K562 (cell line): Measurements from ENCODE around the gene RBM19. TPM values are rescaled to one million over a fixed set of nuclear protein-coding genes. Genes with fewer than 3 reads are reported as not detected.

Experiments used
- ATAC-seq: fragments of 200-7000 bp; cut with Tn5 transposase; 3 replicates; pipeline ENCODE4 v1.9.1; 2020; ENCODE audit warnings: moderate library complexity
- BruUV-seq: library from RNA; stranded (reverse); fragments of 400-500 nt; replicated peaks from 2 replicates; lab custom pipeline; 2021; lab: Mats Ljungman, UMichigan
- CTCF ChIA-PET: fragments of 300-600 bp; formaldehyde crosslinking; extraction: SDS; loops from one replicate; lab custom pipeline; 2021; ENCODE audit warnings: low intra/inter-chr PET ratio; lab: Yijun Ruan, JAX
- POLR2A ChIA-PET: fragments of 300-600, 350-650 bp; sonication (Branson Sonifier 250); formaldehyde crosslinking; extraction: SDS; loops from one replicate; lab custom pipeline; 2021; ENCODE audit warnings: antibody characterized with exemption, inconsistent platforms; lab: Yijun Ruan, JAX
- DNase-seq, 4 experiments: peaks; one replicate each; pipeline versions ENCODE4 v3.0.0 to v3.0.0-alpha.2; 2011 to 2018; ENCODE audit warnings: low spot score in 3 of 4, mixed read lengths in 3 of 4; ENCODE audit errors: extremely low read depth in 1 of 4
- FAIRE-seq: peaks from 2 replicates; lab custom pipeline; 2011; peaks lifted over from hg19 to GRCh38; lab: Jason Lieb, UNC
- H2AFZ ChIP-seq: 2 replicates; pipeline ENCODE4 v1.6.0; 2011; ENCODE audit warnings: low read depth, low read length, control low read depth, inconsistent platforms
- H3K27ac ChIP-seq: fragments of 200-600 bp; 3 replicates; pipeline ENCODE4 v1.8.0; 2011; ENCODE audit warnings: low read depth, mild to moderate bottlenecking, control low read depth, inconsistent platforms, low read length, moderate library complexity, mixed read lengths; ENCODE audit errors: extremely low read depth
- H3K27me3 ChIP-seq, 2 experiments: fragments of 300-600 bp in 1 of 2; 2 replicates in 1 of 2; 3 replicates in 1 of 2; pipeline versions ENCODE4 v1.6.0 to v1.8.0; 2011; ENCODE audit warnings: inconsistent platforms in 2 of 2, low read length in 2 of 2, mild to moderate bottlenecking in 1 of 2, mixed read lengths in 1 of 2, moderate library complexity in 1 of 2; ENCODE audit not compliant: control insufficient read depth in 2 of 2, insufficient read depth in 2 of 2
- H3K36me3 ChIP-seq: fragments of 300-600 bp; 3 replicates; pipeline ENCODE4 v1.8.0; 2011; ENCODE audit warnings: mild to moderate bottlenecking, low read length, inconsistent platforms; ENCODE audit not compliant: control insufficient read depth, insufficient read depth
- H3K4me1 ChIP-seq, 2 experiments: fragments of 200-600 bp in 1 of 2; replicated peaks in 1 of 2; 2 replicates in 1 of 2; 3 replicates in 1 of 2; pipeline versions ENCODE4 v1.5.1 to v1.8.0; 2011; ENCODE audit warnings: inconsistent platforms in 2 of 2, low read length in 2 of 2, mild to moderate bottlenecking in 1 of 2, mixed read lengths in 1 of 2, moderate library complexity in 1 of 2; ENCODE audit not compliant: control insufficient read depth in 2 of 2, insufficient read depth in 2 of 2
- H3K4me2 ChIP-seq: 2 replicates; pipeline ENCODE4 v1.6.1; 2011; ENCODE audit warnings: low read length, control low read depth, inconsistent platforms, mixed read lengths; ENCODE audit not compliant: insufficient read depth
- H3K4me3 ChIP-seq: fragments of 200-600 bp; sonication (generic), shearing (Covaris generic); 2 replicates; pipeline ENCODE4 v1.5.1; 2016; ENCODE audit warnings: control low read depth, inconsistent platforms
- H3K79me2 ChIP-seq: fragments of 200-600 bp; 3 replicates; pipeline ENCODE4 v1.8.0; 2011; ENCODE audit warnings: low read length, inconsistent platforms; ENCODE audit not compliant: control insufficient read depth, insufficient read depth
- H3K9ac ChIP-seq, 2 experiments: 2 replicates each; pipeline versions ENCODE4 v1.6.0 to v1.6.1; 2011; ENCODE audit warnings: low read depth in 2 of 2, low read length in 2 of 2, control low read depth in 1 of 2, inconsistent platforms in 1 of 2, mild to moderate bottlenecking in 1 of 2, mixed read lengths in 1 of 2; ENCODE audit not compliant: insufficient read depth in 1 of 2
- H3K9me1 ChIP-seq: one replicate; pipeline ENCODE4 v1.6.0; 2011; ENCODE audit warnings: inconsistent platforms, mild to moderate bottlenecking, low read length, moderate library complexity; ENCODE audit not compliant: control insufficient read depth, insufficient read depth
- H3K9me3 ChIP-seq: replicated peaks from 2 replicates; pipeline ENCODE4 v1.5.1; 2011; ENCODE audit warnings: low read depth, low read length, inconsistent platforms; ENCODE audit not compliant: control insufficient read depth, insufficient read depth
- H4K20me1 ChIP-seq: replicated peaks from 2 replicates; pipeline ENCODE4 v1.6.1; 2011; ENCODE audit warnings: low read length, inconsistent platforms, mixed read lengths; ENCODE audit not compliant: control insufficient read depth, insufficient read depth
- WGBS: fragments of 100-300 bp; shearing (Covaris generic); methylation state at CpG from one replicate; pipeline ENCODE4 v1.1.6; 2016; ENCODE audit warnings: low coverage, mixed read lengths; ENCODE audit not compliant: insufficient coverage; ENCODE audit errors: missing lambda C conversion rate; 5-methylcytosine and 5-hydroxymethylcytosine counted together
- in situ Hi-C: fragments of 300-500 bp; cut with MboI; formaldehyde crosslinking; loops from 4 replicates; pipeline ENCODE4 v1.15.0; 2018; ENCODE audit warnings: inconsistent platforms, mixed read lengths
- intact Hi-C: fragments of 100-400 bp; cut with micrococcal nuclease; formaldehyde crosslinking; loops from 2 replicates; pipeline ENCODE4 v1.14.2; 2022
- polyA plus RNA-seq, 8 experiments: library from polyadenylated mRNA; depleted of rRNA in 4 of 8; stranded (reverse) in 5 of 8; unstranded in 3 of 8; fragments of >200 nt; fragmentation: Nextera tagmentation in 2 of 8; fragmentation: Illumina TruSeq in 1 of 8; extraction: Ambion mirVana in 2 of 8; extraction: Trizol in 1 of 8; gene quantifications; 2 replicates each; pipeline versions ENCODE4 v1.2.1 to v1.2.3, GENCODE V29; 2011 to 2014; ENCODE audit warnings: inconsistent platforms in 1 of 8, missing spikeins in 1 of 8
- total RNA-seq, 7 experiments: library from RNA; depleted of rRNA in 6 of 7; stranded (reverse); fragments of >200 nt in 6 of 7; fragmentation: Illumina TruSeq in 2 of 7; extraction: Trizol in 2 of 7; gene quantifications; 2 replicates each; pipeline versions ENCODE4 v1.2.1 to v1.2.3, GENCODE V29; 2011 to 2021; ENCODE audit warnings: low replicate concordance in 1 of 7
- TF ChIP-seq, protein P1 (sequence below), 3 experiments: IDR thresholded peaks in 2 of 3; conservative IDR thresholded peaks in 1 of 3; 2 replicates each; pipeline ENCODE4 v1.5.1; 2011 to 2012; ENCODE audit warnings: low read length in 3 of 3, mild to moderate bottlenecking in 3 of 3, control low read depth in 2 of 3, improper control_type of control experiment in 1 of 3, inconsistent platforms in 1 of 3, low read depth in 1 of 3, mixed read lengths in 1 of 3, moderate library complexity in 1 of 3; ENCODE audit not compliant: insufficient read depth in 2 of 3
- TF ChIP-seq, protein P2 (sequence below), 3 experiments: fragments of 200-800 bp in 1 of 3; fragments of 250-450 bp in 1 of 3; fragments of 450-650 bp in 1 of 3; sonication (Bioruptor Pico) in 1 of 3; sonication (Bioruptor generic) in 1 of 3; formaldehyde crosslinking in 1 of 3; IDR thresholded peaks; 2 replicates each; pipeline versions ENCODE4 v1.6.1 to v1.8.0; 2016 to 2022; ENCODE audit warnings: mild to moderate bottlenecking in 2 of 3, missing genetic modification characterization in 2 of 3, missing compliant biosample characterization in 1 of 3, moderate library complexity in 1 of 3

RBM19 gene
- total and polyA plus RNA-seq, 9 of the 15 experiments (the other 6 are each of a cell fraction or from before 2014, with no cell fraction given), result 16.0 to 58.4 (median 37.9) TPM

GRCh38 chr12:113889076-113889475 lies 77.0 kb downstream of the RBM19 start:
- WGBS, result 83% methylated on average over 3 of the region's 3 CpGs
- ChIA-PET POLR2A (interaction anchor here (0.7 to 0.8 kb wide), 2 partner anchors 12 to 27 kb away, joined by 3 to 4 read pairs; no protein-coding TSS in a partner anchor), CTCF (no interaction called here)
- Histone ChIP-seq H3K9ac (peak overlapping the region in 1 of 2 experiments; percentile 21; a peak in 1 of 4 replicates), H3K36me3 (peaks cover 8% of the 10 kb centered on the region; the same call in 2 of the 3 replicates), H3K4me3 (no peak overlapping the region), H3K4me1 (no peaks in the 10 kb centered on the region), H3K27ac (no peak overlapping the region), H3K9me3 (no peaks in the 10 kb centered on the region), H3K9me1 (no peaks in the 10 kb centered on the region), H3K79me2 (no peaks in the 10 kb centered on the region), H3K4me2 (no peak overlapping the region), H3K27me3 (no peaks in the 10 kb centered on the region), H4K20me1 (peaks cover 4% of the 10 kb centered on the region; the same call in 1 of the 2 replicates), H2AFZ (no peak overlapping the region)
- intact Hi-C loops, result no loop called here
- no peak for ATAC-seq
- no peak for DNase-seq
- no TSS peak for BruUV-seq
- TF ChIP-seq, protein P1, sequence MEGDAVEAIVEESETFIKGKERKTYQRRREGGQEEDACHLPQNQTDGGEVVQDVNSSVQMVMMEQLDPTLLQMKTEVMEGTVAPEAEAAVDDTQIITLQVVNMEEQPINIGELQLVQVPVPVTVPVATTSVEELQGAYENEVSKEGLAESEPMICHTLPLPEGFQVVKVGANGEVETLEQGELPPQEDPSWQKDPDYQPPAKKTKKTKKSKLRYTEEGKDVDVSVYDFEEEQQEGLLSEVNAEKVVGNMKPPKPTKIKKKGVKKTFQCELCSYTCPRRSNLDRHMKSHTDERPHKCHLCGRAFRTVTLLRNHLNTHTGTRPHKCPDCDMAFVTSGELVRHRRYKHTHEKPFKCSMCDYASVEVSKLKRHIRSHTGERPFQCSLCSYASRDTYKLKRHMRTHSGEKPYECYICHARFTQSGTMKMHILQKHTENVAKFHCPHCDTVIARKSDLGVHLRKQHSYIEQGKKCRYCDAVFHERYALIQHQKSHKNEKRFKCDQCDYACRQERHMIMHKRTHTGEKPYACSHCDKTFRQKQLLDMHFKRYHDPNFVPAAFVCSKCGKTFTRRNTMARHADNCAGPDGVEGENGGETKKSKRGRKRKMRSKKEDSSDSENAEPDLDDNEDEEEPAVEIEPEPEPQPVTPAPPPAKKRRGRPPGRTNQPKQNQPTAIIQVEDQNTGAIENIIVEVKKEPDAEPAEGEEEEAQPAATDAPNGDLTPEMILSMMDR (IDR thresholded peaks at IDR 0.05 in 2 of 3, conservative IDR thresholded peaks at IDR 0.05 in 1 of 3; ENCODE audit: insufficient read depth in 2 of 3, low read depth in 1 of 3, low read length in 3 of 3), result peak in 1 of 3 experiments; percentile 9; a peak in 1 of 6 replicates
- TF ChIP-seq, protein P2, sequence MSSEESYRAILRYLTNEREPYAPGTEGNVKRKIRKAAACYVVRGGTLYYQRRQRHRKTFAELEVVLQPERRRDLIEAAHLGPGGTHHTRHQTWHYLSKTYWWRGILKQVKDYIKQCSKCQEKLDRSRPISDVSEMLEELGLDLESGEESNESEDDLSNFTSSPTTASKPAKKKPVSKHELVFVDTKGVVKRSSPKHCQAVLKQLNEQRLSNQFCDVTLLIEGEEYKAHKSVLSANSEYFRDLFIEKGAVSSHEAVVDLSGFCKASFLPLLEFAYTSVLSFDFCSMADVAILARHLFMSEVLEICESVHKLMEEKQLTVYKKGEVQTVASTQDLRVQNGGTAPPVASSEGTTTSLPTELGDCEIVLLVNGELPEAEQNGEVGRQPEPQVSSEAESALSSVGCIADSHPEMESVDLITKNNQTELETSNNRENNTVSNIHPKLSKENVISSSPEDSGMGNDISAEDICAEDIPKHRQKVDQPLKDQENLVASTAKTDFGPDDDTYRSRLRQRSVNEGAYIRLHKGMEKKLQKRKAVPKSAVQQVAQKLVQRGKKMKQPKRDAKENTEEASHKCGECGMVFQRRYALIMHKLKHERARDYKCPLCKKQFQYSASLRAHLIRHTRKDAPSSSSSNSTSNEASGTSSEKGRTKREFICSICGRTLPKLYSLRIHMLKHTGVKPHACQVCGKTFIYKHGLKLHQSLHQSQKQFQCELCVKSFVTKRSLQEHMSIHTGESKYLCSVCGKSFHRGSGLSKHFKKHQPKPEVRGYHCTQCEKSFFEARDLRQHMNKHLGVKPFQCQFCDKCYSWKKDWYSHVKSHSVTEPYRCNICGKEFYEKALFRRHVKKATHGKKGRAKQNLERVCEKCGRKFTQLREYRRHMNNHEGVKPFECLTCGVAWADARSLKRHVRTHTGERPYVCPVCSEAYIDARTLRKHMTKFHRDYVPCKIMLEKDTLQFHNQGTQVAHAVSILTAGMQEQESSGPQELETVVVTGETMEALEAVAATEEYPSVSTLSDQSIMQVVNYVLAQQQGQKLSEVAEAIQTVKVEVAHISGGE (CRISPR knock-in tag; IDR thresholded peaks at IDR 0.05), result no peak
- FAIRE-seq, result no peak
- in situ Hi-C loops, result no loop called here
